SH-SY5Y (cell line): ENCODE data around the gene LMAN2.

ENCODE experiments used
- GATA2 ChIP-seq: IDR thresholded peaks from 2 replicates; pipeline ENCODE4 v1.6.1; 2011; ENCODE audit warnings: mild to moderate bottlenecking, low read depth, low read length
- GATA3 ChIP-seq: IDR thresholded peaks from 2 replicates; pipeline ENCODE4 v1.6.1; 2011; ENCODE audit warnings: low read depth, mild to moderate bottlenecking, low read length, moderate library complexity

LMAN2 gene, protein sequence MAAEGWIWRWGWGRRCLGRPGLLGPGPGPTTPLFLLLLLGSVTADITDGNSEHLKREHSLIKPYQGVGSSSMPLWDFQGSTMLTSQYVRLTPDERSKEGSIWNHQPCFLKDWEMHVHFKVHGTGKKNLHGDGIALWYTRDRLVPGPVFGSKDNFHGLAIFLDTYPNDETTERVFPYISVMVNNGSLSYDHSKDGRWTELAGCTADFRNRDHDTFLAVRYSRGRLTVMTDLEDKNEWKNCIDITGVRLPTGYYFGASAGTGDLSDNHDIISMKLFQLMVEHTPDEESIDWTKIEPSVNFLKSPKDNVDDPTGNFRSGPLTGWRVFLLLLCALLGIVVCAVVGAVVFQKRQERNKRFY

GRCh38 chr5:177351392-177352329, at the start of gene LMAN2:
Gene LMAN2 (minus strand): TSS chr5:177351668. CDS start chr5:177351647, 21 bp downstream.
- TF ChIP-seq GATA2 (no peak), GATA3 (no peak)

GRCh38 chr5:177399997-177400868, 48.8 kb upstream of the LMAN2 start, which contains the start of gene PFN3:
Gene PFN3 (minus strand): TSS chr5:177400661. CDS start chr5:177400576, 85 bp downstream.
- TF ChIP-seq GATA3 (no peak), GATA2 (no peak)

- no peak for TF ChIP-seq GATA3
- TF ChIP-seq GATA2: no peak
These were observed 46.5 kb upstream of the LMAN2 start for GRCh38 chr5:177397875-177398390.

DNA sequence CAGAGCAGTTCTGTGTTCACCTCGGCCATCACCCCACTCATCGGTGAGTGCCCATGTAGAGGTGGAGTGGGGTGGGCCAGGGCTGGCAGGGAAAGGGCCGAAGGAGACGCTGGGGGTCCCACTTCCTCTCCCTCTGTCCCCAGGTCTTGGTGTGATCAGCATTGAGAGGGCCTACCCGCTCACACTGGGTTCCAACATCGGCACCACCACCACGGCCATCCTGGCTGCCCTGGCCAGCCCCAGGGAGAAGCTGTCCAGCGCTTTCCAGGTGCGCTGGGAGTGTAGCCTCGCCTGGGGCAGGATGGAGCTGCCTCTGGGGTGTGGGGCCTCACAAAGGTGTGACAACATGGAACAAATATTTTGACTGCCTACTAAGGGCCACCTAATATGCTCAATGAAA, 45.3 kb upstream of the LMAN2 start:
- TF ChIP-seq GATA3: no peak

- no peak for TF ChIP-seq GATA2
- no peak for TF ChIP-seq GATA3
These were observed 44.6 kb upstream of the LMAN2 start for GRCh38 chr5:177396078-177396477.

- TF ChIP-seq GATA3: no peak
- no peak for TF ChIP-seq GATA2
These were observed 42.5 kb upstream of the LMAN2 start for GRCh38 chr5:177393990-177394389.

DNA sequence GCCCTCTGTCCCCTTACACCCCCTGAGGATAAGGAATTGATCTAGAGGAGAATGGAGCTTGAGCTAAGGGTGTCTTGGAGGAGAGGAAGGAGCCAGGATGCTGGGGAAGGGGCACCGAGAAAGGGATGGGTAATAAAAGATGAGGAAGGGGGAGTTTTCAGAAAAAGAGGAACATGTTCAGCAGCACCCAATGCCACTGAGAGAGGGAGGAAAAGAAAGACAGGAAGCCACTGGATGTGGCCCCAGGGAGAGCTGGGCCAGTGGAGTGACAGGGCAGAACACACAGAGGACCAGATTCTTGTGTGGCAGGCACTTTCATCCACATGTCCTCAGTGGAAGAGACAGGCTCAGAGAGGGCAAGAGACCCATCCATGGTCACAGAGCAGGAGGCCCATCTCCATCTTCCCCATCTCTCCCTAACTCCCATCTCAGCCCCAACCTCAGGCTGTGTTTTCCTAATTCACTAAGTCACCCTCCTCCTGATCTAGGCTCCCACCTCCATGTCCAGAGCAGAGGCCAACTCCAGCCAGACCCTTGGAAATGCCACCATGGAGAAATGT, 41.8 kb upstream of the LMAN2 start:
- no peak for TF ChIP-seq GATA2
- TF ChIP-seq GATA3: no peak

GRCh38 chr5:177392765-177393164, 41.3 kb upstream of the LMAN2 start:
- TF ChIP-seq GATA3 (no peak), GATA2 (no peak)

DNA sequence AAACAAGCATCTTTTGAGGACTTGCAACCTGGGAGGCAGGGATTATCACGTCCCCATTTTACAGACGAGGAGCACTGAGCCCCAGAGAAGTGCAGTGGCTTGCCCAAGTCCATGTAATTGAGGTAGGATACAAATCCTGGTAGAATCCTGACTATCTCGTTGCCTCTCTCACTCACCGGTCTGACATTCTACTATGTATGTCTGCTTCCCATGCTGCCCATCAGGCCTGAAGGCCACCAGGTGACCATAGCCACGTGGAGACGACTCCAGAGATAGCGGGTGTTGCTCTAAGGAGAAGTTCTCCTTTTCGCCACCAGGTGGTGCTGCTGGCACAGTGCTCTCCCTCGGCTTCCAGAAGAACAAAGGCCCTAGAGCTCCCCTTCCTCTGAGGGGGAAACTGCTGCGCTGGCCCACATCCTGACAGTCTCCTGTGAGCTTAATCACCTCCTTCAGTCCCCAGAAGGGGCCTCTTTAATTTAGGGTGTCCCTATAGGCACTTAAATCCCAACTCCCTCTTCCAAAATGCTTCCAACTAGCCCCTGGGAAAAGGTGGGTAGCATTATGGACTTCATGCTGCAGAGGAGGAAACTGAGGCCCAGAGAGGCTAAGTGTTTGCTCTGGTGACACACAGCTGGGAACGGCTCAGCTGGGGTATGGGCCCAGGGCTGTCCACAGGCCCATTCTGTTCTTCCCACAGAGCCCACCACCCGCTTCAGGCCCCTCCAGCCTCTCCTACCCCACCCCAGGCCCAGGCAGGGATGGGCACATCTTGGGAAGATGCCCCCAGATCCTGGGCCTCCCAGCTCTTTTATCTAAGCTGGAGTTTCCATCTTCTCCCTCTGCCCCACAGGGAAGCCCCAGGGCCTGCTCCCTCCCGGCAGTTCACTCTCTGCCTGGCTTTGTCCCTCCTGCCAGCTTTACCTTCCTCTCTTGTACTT, 39.2 kb upstream of the LMAN2 start:
- TF ChIP-seq GATA2 (peak; percentile 33; the same call in 1 of the 2 replicates), GATA3 (no peak)

DNA sequence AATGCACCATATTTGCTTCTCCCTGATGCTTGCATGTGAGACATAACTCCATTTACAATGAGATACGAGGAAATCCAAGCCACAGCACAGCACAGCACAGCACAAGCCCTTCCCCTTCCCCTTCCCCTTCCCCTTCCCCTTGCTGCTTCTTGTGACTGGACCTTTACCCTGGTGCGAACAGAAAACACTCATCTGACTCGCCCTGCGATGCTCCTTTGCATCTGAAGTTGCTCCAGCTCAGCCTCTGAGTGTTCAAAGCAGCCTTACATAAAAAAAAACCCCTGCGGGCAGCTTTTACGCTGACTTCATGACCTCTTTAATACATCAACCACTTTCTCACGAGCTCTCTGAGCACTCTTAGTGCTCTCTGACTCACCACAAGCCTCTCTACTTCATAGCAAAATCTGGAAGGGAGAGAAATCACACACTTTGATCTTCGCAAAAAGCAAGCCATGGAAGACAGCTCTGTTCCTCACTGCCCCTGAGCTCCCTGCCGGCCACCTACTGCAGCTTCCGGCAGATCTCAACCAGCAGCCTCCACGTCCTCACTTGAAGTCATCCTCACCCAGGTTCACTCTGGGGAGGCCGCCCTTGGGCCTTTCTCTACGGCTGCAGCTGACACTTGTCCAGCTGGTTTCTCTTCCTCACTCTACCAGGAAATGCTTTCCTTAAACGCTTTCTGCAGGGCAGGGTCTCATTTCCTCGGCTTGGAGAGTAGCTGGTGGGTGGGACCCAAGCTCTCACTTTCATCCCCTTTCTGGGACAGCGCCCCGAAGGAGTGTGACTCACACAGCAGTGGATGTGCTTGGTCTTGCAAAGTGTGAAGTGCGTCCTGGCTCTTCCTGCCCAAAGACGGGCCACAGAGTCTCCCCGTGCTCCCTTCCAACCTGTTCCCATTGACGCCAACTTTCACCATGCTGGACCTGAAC, 38.0 kb upstream of the LMAN2 start:
- TF ChIP-seq GATA3: no peak
- TF ChIP-seq GATA2: no peak

GRCh38 chr5:177388521-177389052, 37.1 kb upstream of the LMAN2 start:
- TF ChIP-seq GATA3: no peak
- no peak for TF ChIP-seq GATA2
